GM19099 (cell line): ENCODE measurements around the gene LDLRAD4.

Experiments
- POLR2A ChIP-seq: IDR thresholded peaks from 3 replicates; pipeline ENCODE4 v1.6.1; 2011; ENCODE audit warnings: low read depth; ENCODE audit not compliant: insufficient read length; ENCODE audit errors: extremely low read depth

Gene LDLRAD4

GRCh38 chr18:13657974-13658373, 439.4 kb downstream of the LDLRAD4 start:
- TF ChIP-seq POLR2A = no peak

GRCh38 chr18:13658436-13659204, 440.1 kb downstream of the LDLRAD4 start:
- no peak for TF ChIP-seq POLR2A

GRCh38 chr18:13660510-13660909, 441.9 kb downstream of the LDLRAD4 start:
- TF ChIP-seq POLR2A = no peak

- no peak for TF ChIP-seq POLR2A
Observed at GRCh38 chr18:13661051-13661778, 442.7 kb downstream of the LDLRAD4 start.

GRCh38 chr18:13661779-13662256, 443.3 kb downstream of the LDLRAD4 start:
- no peak for TF ChIP-seq POLR2A

- no peak for TF ChIP-seq POLR2A
Observed at GRCh38 chr18:13672657-13673056, 454.1 kb downstream of the LDLRAD4 start.

GRCh38 chr18:13676471-13676870, 457.9 kb downstream of the LDLRAD4 start:
- no peak for TF ChIP-seq POLR2A

GRCh38 chr18:13680612-13681011, 462.1 kb downstream of the LDLRAD4 start:
- TF ChIP-seq POLR2A = no peak

- no peak for TF ChIP-seq POLR2A
Observed at GRCh38 chr18:13681701-13682100, 463.1 kb downstream of the LDLRAD4 start.

GRCh38 chr18:13684546-13684945, 466.0 kb downstream of the LDLRAD4 start:
- TF ChIP-seq POLR2A = no peak

- TF ChIP-seq POLR2A = no peak
Observed at GRCh38 chr18:13688191-13689136, 469.9 kb downstream of the LDLRAD4 start.

GRCh38 chr18:13696961-13697360, 478.4 kb downstream of the LDLRAD4 start:
- TF ChIP-seq POLR2A = no peak

- no peak for TF ChIP-seq POLR2A
Observed at GRCh38 chr18:13700153-13700552, 481.6 kb downstream of the LDLRAD4 start.
